ENCODE measurements around the gene ACTG2. TPM values are rescaled to one million over a fixed set of nuclear protein-coding genes. Genes with fewer than 3 reads are reported as not detected.
A peak's percentile ranks its signal among the peaks of the same experiment; 100 is the strongest.

The ACTG2 gene
- polyA plus RNA-seq, 2 donors, result 343 to 660 TPM

GRCh38 chr2:73890301-73891092 lies 2.3 kb upstream of the ACTG2 start:
- H3K27ac ChIP-seq (ENCODE audit: low read depth in 2 of 2, low read length in 1 of 2), result peak overlapping the region; percentile 35 to 53

GRCh38 chr2:73891276-73891901 lies 1.4 kb upstream of the ACTG2 start:
- Histone ChIP-seq H3K4me1 (ENCODE audit: control insufficient read depth in 2 of 2, insufficient read depth in 2 of 2, low read length in 1 of 2) (no peaks in the 10 kb centered on the region), H3K36me3 (ENCODE audit: control insufficient read depth in 2 of 2, insufficient read depth in 2 of 2, low read length in 1 of 2) (no peaks in the 10 kb centered on the region), H3K27ac (ENCODE audit: low read depth in 2 of 2, low read length in 1 of 2) (peak overlapping the region; percentile 21 to 53), H3K4me3 (ENCODE audit: low read depth in 1 of 2, low read length in 2 of 2) (no peak overlapping the region), H3K27me3 (ENCODE audit: control insufficient read depth in 1 of 2, insufficient read depth in 2 of 2, low read length in 2 of 2) (no peaks in the 10 kb centered on the region), H3K9me3 (ENCODE audit: control insufficient read depth in 2 of 2, insufficient read depth in 1 of 2, low read depth in 1 of 2, low read length in 1 of 2) (no peaks in the 10 kb centered on the region)
- 79 to 88% methylated on average over 5 of the region's 5 CpGs for WGBS, 2 donors

More at GRCh38 chr2:73890301-73891092, 2.3 kb upstream of the ACTG2 start:
- Histone ChIP-seq H3K27me3 (ENCODE audit: control insufficient read depth in 1 of 2, insufficient read depth in 2 of 2, low read length in 2 of 2) (no peaks in the 10 kb centered on the region), H3K36me3 (ENCODE audit: control insufficient read depth in 2 of 2, insufficient read depth in 2 of 2, low read length in 1 of 2) (no peaks in the 10 kb centered on the region), H3K4me3 (ENCODE audit: low read depth in 1 of 2, low read length in 2 of 2) (no peak overlapping the region), H3K9me3 (ENCODE audit: control insufficient read depth in 2 of 2, insufficient read depth in 1 of 2, low read depth in 1 of 2, low read length in 1 of 2) (no peaks in the 10 kb centered on the region), H3K4me1 (ENCODE audit: control insufficient read depth in 2 of 2, insufficient read depth in 2 of 2, low read length in 1 of 2) (no peaks in the 10 kb centered on the region)
- 65 to 69% methylated on average over 9 of the region's 9 CpGs for WGBS, 2 donors

GRCh38 chr2:73893764-73894474 lies 1.1 kb downstream of the ACTG2 start:
- Histone ChIP-seq H3K36me3 (ENCODE audit: control insufficient read depth in 2 of 2, insufficient read depth in 2 of 2, low read length in 1 of 2) (no peaks in the 10 kb centered on the region), H3K9me3 (ENCODE audit: control insufficient read depth in 2 of 2, insufficient read depth in 1 of 2, low read depth in 1 of 2, low read length in 1 of 2) (no peaks in the 10 kb centered on the region), H3K27me3 (ENCODE audit: control insufficient read depth in 1 of 2, insufficient read depth in 2 of 2, low read length in 2 of 2) (no peaks in the 10 kb centered on the region), H3K4me3 (ENCODE audit: low read depth in 1 of 2, low read length in 2 of 2) (peak overlapping the region; percentile 35 to 40), H3K27ac (ENCODE audit: low read depth in 2 of 2, low read length in 1 of 2) (peak overlapping the region; percentile 60 to 86), H3K4me1 (ENCODE audit: control insufficient read depth in 2 of 2, insufficient read depth in 2 of 2, low read length in 1 of 2) (no peaks in the 10 kb centered on the region)
- WGBS, 2 donors, result 80 to 81% methylated on average over 9 of the region's 9 CpGs

DNA sequence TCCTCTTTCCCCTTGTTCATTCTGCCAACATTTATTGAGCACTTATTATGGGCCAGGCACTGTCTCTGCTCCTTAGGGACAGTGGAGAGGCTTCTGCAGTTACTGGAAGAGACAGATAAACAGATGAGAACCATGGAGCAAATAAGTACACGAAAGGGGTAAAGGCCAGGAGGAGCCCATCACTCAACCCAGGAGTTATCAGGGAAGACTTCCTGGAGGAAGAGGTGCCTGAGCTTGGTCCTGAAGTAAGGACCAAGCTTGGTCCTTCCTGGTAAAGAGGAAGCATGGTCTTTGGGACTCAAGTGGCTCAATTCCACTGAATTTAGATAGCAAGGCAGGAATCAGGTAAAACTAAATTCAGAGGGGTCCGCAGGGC lies 1.7 kb downstream of the ACTG2 start:
- no peaks in the 10 kb centered on the region for H3K9me3 ChIP-seq (ENCODE audit: control insufficient read depth in 2 of 2, insufficient read depth in 1 of 2, low read depth in 1 of 2, low read length in 1 of 2)
- no peaks in the 10 kb centered on the region for H3K27me3 ChIP-seq (ENCODE audit: control insufficient read depth in 1 of 2, insufficient read depth in 2 of 2, low read length in 2 of 2)
- no peaks in the 10 kb centered on the region for H3K4me1 ChIP-seq (ENCODE audit: control insufficient read depth in 2 of 2, insufficient read depth in 2 of 2, low read length in 1 of 2)
- no peaks in the 10 kb centered on the region for H3K36me3 ChIP-seq (ENCODE audit: control insufficient read depth in 2 of 2, insufficient read depth in 2 of 2, low read length in 1 of 2)
- 80 to 89% methylated on average over 2 of the region's 2 CpGs for WGBS, 2 donors
- H3K27ac ChIP-seq (ENCODE audit: low read depth in 2 of 2, low read length in 1 of 2), result peak overlapping the region; percentile 60 to 86
- H3K4me3 ChIP-seq (ENCODE audit: low read depth in 1 of 2, low read length in 2 of 2), result peak overlapping the region; percentile 40 to 47

DNA sequence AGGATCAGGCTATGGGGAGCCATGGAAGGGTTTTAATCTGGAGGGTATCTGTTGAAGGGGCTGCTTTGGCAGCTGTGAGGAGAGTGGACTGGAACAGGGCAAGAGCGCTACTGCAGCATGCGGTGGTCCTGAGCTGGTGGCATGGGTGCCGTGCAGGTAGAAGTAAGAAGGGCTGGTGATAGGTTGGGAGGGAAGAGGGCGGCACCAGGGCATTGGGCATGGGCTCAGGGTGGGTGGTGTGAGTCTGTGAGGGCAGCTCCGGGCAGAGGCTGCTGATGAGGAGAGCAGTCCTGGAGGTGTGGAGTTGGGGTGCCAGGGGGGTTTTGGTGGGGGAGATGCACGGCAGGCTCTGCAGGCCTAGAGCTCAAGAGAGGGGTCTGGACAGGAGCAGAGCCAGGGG lies 2.1 kb downstream of the ACTG2 start:
- Histone ChIP-seq H3K4me1 (ENCODE audit: control insufficient read depth in 2 of 2, insufficient read depth in 2 of 2, low read length in 1 of 2) (no peaks in the 10 kb centered on the region), H3K27ac (ENCODE audit: low read depth in 2 of 2, low read length in 1 of 2) (peak overlapping the region; percentile 60 to 86), H3K27me3 (ENCODE audit: control insufficient read depth in 1 of 2, insufficient read depth in 2 of 2, low read length in 2 of 2) (no peaks in the 10 kb centered on the region), H3K36me3 (ENCODE audit: control insufficient read depth in 2 of 2, insufficient read depth in 2 of 2, low read length in 1 of 2) (no peaks in the 10 kb centered on the region), H3K4me3 (ENCODE audit: low read depth in 1 of 2, low read length in 2 of 2) (peak overlapping the region; percentile 40 to 47), H3K9me3 (ENCODE audit: control insufficient read depth in 2 of 2, insufficient read depth in 1 of 2, low read depth in 1 of 2, low read length in 1 of 2) (no peaks in the 10 kb centered on the region)
- WGBS, 2 donors, result 70 to 76% methylated on average over 6 of the region's 6 CpGs

- H3K9me3 ChIP-seq (ENCODE audit: control insufficient read depth in 2 of 2, insufficient read depth in 1 of 2, low read depth in 1 of 2, low read length in 1 of 2), result no peaks in the 10 kb centered on the region
- no peaks in the 10 kb centered on the region for H3K4me1 ChIP-seq (ENCODE audit: control insufficient read depth in 2 of 2, insufficient read depth in 2 of 2, low read length in 1 of 2)
- WGBS, 2 donors, result 63 to 69% methylated on average over 9 of the region's 9 CpGs
- peak overlapping the region in 1 of 2 donors; percentile 40 for H3K4me3 ChIP-seq (ENCODE audit: low read depth in 1 of 2, low read length in 2 of 2)
- H3K36me3 ChIP-seq (ENCODE audit: control insufficient read depth in 2 of 2, insufficient read depth in 2 of 2, low read length in 1 of 2), result no peaks in the 10 kb centered on the region
- peak overlapping the region in 1 of 2 donors; percentile 29 for H3K27ac ChIP-seq (ENCODE audit: low read depth in 2 of 2, low read length in 1 of 2)
- no peaks in the 10 kb centered on the region for H3K27me3 ChIP-seq (ENCODE audit: control insufficient read depth in 1 of 2, insufficient read depth in 2 of 2, low read length in 2 of 2)
Measured at GRCh38 chr2:73895473-73895872, 2.7 kb downstream of the ACTG2 start.

DNA sequence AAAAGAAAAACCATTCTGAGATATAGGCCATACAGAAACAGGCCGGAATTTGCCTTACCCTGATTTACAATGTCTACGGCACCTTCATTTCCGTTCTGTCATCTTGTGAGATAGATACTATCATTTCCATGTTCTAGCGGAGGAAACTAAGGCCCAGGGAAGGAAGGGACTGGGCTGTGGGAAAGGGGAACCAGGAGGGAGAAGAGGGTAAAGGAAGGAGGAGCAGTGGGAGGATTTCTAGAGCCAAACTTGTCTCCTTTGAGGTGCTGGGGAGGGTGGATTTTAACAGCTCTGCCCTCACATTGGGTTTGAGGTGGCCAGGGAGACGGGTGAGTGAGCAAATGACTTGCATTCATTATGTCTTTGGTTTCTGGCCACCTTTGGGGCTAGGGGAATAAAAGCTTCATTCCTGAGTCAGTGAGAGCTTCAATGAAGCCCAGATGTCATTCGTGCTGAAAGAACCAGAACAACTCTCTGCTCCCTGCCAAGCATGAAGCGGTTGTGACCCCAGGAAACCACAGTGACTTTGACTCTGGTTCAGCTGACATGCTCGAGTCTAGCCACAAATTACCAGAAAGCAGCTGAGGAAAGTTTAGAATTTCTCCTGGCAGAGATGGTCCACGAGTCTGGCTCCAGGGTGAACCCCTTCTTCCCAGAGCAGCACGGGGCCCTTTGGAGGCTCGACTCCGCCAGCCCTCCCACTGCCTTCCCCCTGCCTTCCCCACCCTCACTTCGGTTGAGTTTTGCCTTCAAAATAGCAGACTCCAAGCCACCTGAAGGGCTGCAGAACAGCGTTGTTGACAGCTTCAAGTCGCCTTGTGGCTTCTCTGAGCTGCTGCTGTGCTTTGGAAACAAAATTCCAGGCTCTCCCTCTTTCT lies 3.8 kb downstream of the ACTG2 start:
- Histone ChIP-seq H3K4me3 (ENCODE audit: low read depth in 1 of 2, low read length in 2 of 2) (peak overlapping the region; percentile 8 to 40), H3K9me3 (ENCODE audit: control insufficient read depth in 2 of 2, insufficient read depth in 1 of 2, low read depth in 1 of 2, low read length in 1 of 2) (no peaks in the 10 kb centered on the region), H3K27ac (ENCODE audit: low read depth in 2 of 2, low read length in 1 of 2) (peak overlapping the region; percentile 37 to 82), H3K36me3 (ENCODE audit: control insufficient read depth in 2 of 2, insufficient read depth in 2 of 2, low read length in 1 of 2) (no peaks in the 10 kb centered on the region), H3K27me3 (ENCODE audit: control insufficient read depth in 1 of 2, insufficient read depth in 2 of 2, low read length in 2 of 2) (no peaks in the 10 kb centered on the region), H3K4me1 (ENCODE audit: control insufficient read depth in 2 of 2, insufficient read depth in 2 of 2, low read length in 1 of 2) (no peaks in the 10 kb centered on the region)
- 54 to 57% methylated on average over 15 of the region's 15 CpGs for WGBS, 2 donors

DNA sequence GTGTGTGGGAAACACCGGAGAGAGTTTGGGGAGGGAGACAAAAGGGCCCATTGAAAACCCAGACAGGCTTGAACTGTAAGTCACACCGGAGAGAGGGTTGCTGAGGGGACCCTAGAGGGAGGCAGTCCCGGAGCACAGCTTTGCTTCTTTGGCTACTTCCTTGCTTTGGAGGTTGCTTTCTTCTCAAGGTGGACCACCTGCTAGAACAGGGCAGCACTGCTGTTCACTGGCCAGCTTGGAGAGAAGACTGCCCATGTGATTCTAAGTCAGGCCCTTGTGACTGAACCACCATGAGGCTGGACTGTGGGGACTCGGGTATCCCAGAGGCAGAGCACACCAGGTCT lies 4.4 kb downstream of the ACTG2 start:
- H3K36me3 ChIP-seq (ENCODE audit: control insufficient read depth in 2 of 2, insufficient read depth in 2 of 2, low read length in 1 of 2), result no peaks in the 10 kb centered on the region
- H3K4me1 ChIP-seq (ENCODE audit: control insufficient read depth in 2 of 2, insufficient read depth in 2 of 2, low read length in 1 of 2), result no peaks in the 10 kb centered on the region
- H3K4me3 ChIP-seq (ENCODE audit: low read depth in 1 of 2, low read length in 2 of 2), result peak overlapping the region in 1 of 2 donors; percentile 40
- H3K27ac ChIP-seq (ENCODE audit: low read depth in 2 of 2, low read length in 1 of 2), result peak overlapping the region; percentile 37 to 82
- no peaks in the 10 kb centered on the region for H3K9me3 ChIP-seq (ENCODE audit: control insufficient read depth in 2 of 2, insufficient read depth in 1 of 2, low read depth in 1 of 2, low read length in 1 of 2)
- 65 to 73% methylated on average over 4 of the region's 4 CpGs for WGBS, 2 donors
- H3K27me3 ChIP-seq (ENCODE audit: control insufficient read depth in 1 of 2, insufficient read depth in 2 of 2, low read length in 2 of 2), result no peaks in the 10 kb centered on the region

DNA sequence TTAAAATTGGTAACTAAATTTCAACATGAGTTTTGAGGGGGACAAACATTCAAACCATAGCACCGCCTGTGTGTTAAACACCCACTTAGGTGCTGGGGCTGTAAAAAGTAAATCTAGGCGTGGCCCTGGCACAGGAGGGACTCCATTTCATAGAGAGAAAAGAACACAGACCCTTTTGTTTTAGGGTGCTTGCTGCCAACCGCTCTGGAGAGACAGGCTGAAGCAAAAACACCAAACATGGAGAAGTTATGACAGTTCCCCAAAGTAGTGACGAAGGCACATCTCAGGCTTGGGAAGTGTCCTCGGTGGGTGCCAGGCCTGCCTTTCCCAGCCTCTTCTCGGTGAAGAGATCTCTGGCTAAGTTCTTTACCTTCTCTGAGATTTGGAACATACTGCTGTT lies 5.1 kb downstream of the ACTG2 start:
- peak overlapping the region in 1 of 2 donors; percentile 24 for H3K27ac ChIP-seq (ENCODE audit: low read depth in 2 of 2, low read length in 1 of 2)

More for the DNA sequence above, 5.1 kb downstream of the ACTG2 start:
- H3K9me3 ChIP-seq (ENCODE audit: control insufficient read depth in 2 of 2, insufficient read depth in 1 of 2, low read depth in 1 of 2, low read length in 1 of 2), result no peaks in the 10 kb centered on the region
- H3K4me3 ChIP-seq (ENCODE audit: low read depth in 1 of 2, low read length in 2 of 2), result peak overlapping the region in 1 of 2 donors; percentile 40
- H3K27me3 ChIP-seq (ENCODE audit: control insufficient read depth in 1 of 2, insufficient read depth in 2 of 2, low read length in 2 of 2), result no peaks in the 10 kb centered on the region
- no peaks in the 10 kb centered on the region for H3K4me1 ChIP-seq (ENCODE audit: control insufficient read depth in 2 of 2, insufficient read depth in 2 of 2, low read length in 1 of 2)
- 61 to 63% methylated on average over 6 of the region's 6 CpGs for WGBS, 2 donors
- no peaks in the 10 kb centered on the region for H3K36me3 ChIP-seq (ENCODE audit: control insufficient read depth in 2 of 2, insufficient read depth in 2 of 2, low read length in 1 of 2)
